MM.1S (cell line): Measurements from ENCODE around the gene MAP2K6.

Experiments
- CTCF ChIP-seq: fragments of 300-600 bp; sonication (generic); IDR thresholded peaks from 2 replicates; pipeline ENCODE4 v1.5.1; 2016; ENCODE audit warnings: antibody characterized with exemption, low read length, mixed read lengths
- EZH2 ChIP-seq: fragments of 300-600 bp; sonication (generic); optimal IDR thresholded peaks from 2 replicates; pipeline ENCODE3; 2017; ENCODE audit warnings: low read depth, mild to moderate bottlenecking, antibody characterized with exemption, low read length, mixed read lengths

GRCh38 chr17:69406941-69407340 lies 7.6 kb upstream of the MAP2K6 start:
- TF ChIP-seq CTCF (no peak), EZH2 (no peak)
